Measurements from ENCODE around the gene SLC35F3.

The SLC35F3 gene

DNA sequence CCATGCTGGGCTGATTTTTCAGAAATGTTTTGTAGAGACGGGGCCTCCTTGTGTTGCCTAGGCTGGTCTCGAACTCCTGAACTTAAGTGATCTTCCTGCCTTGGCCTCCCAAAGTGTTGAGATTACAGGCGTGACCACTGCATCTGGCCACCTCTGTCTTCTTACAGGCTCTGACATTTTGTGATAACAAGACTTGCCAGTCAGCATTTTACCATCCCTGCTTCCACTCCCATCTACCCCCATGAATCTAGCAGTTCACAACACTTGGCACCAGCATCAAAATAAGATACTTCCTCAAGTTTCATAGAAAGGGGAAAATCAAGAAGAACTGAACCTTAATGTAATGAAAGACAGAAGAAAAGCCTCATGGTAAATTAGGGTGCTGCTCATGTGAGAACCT is 32.4 kb downstream of the SLC35F3 start:
- H3K27ac Mint-ChIP-seq: no peak overlapping the region
- TF ChIP-seq, protein P1, sequence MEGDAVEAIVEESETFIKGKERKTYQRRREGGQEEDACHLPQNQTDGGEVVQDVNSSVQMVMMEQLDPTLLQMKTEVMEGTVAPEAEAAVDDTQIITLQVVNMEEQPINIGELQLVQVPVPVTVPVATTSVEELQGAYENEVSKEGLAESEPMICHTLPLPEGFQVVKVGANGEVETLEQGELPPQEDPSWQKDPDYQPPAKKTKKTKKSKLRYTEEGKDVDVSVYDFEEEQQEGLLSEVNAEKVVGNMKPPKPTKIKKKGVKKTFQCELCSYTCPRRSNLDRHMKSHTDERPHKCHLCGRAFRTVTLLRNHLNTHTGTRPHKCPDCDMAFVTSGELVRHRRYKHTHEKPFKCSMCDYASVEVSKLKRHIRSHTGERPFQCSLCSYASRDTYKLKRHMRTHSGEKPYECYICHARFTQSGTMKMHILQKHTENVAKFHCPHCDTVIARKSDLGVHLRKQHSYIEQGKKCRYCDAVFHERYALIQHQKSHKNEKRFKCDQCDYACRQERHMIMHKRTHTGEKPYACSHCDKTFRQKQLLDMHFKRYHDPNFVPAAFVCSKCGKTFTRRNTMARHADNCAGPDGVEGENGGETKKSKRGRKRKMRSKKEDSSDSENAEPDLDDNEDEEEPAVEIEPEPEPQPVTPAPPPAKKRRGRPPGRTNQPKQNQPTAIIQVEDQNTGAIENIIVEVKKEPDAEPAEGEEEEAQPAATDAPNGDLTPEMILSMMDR (IDR thresholded peaks at IDR 0.05; ENCODE audit: unreplicated experiment in 3 of 3): no peak

GRCh38 chr1:233938476-233938875 is 34.0 kb downstream of the SLC35F3 start:
- no peaks in the 10 kb centered on the region for H3K4me1 Mint-ChIP-seq
- no peak overlapping the region for H3K27ac Mint-ChIP-seq
- TF ChIP-seq, protein P1 (IDR thresholded peaks at IDR 0.05; ENCODE audit: unreplicated experiment in 3 of 3): no peak
- peaks cover 37% of the 10 kb centered on the region for H3K27me3 Mint-ChIP-seq (ENCODE audit: low read depth)
- no peak overlapping the region for H3K4me3 Mint-ChIP-seq
- no peaks in the 10 kb centered on the region for H3K36me3 Mint-ChIP-seq (ENCODE audit: low read depth)
- H3K9me3 Mint-ChIP-seq: no peaks in the 10 kb centered on the region

More for the DNA sequence above, 32.4 kb downstream of the SLC35F3 start:
- Mint-ChIP-seq H3K9me3 (no peaks in the 10 kb centered on the region), H3K36me3 (ENCODE audit: low read depth) (no peaks in the 10 kb centered on the region), H3K4me1 (no peaks in the 10 kb centered on the region), H3K4me3 (no peak overlapping the region), H3K27me3 (ENCODE audit: low read depth) (peaks cover 35% of the 10 kb centered on the region)

DNA sequence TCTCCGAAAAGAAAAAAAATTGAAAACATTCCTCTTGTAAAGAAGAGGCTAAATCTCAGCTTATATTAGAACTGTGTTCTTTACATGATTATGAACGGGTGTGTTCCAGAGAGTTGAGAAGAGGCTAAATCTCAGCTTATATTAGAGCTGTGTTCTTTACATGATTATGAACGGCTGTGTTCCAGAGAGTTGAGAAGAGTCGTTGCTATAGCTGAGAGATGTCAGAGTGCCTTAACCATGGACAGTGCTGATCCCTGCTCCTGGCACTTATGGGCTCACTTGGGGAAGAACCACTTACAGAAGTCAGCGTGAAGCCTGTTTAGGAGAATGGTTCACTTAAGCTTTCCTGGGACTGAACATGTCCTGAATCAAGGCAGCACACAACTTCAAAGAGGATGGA is 35.0 kb downstream of the SLC35F3 start:
- H3K9me3 Mint-ChIP-seq: no peaks in the 10 kb centered on the region
- TF ChIP-seq, protein P1 (IDR thresholded peaks at IDR 0.05; ENCODE audit: unreplicated experiment in 3 of 3): no peak

DNA sequence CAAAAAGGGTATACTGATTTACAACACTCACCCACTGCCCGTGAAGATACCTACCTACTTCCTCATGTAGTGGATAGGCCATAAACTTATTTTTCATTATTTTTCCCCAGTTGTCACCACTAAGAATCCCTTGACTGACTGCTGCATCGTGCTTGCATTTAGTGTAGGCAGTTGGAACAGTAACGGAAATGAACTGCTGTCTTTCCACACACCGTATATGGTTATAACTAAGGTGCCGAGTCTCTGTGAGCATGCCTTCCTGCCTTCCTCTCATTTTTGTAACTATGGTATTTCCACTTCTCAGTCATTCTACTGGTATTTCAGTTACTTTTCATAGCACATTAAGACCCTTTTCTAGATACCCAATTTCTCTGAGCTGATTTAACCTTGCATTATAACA is 36.4 kb downstream of the SLC35F3 start:
- peaks cover 34% of the 10 kb centered on the region for H3K27me3 Mint-ChIP-seq (ENCODE audit: low read depth)
- no peak overlapping the region for H3K4me3 Mint-ChIP-seq
- no peaks in the 10 kb centered on the region for H3K36me3 Mint-ChIP-seq (ENCODE audit: low read depth)
- H3K4me1 Mint-ChIP-seq: no peaks in the 10 kb centered on the region
- no peak overlapping the region for H3K27ac Mint-ChIP-seq
- TF ChIP-seq, protein P1 (IDR thresholded peaks at IDR 0.05; ENCODE audit: unreplicated experiment in 3 of 3): no peak
- peaks cover 3% of the 10 kb centered on the region for H3K9me3 Mint-ChIP-seq

More for the DNA sequence above, 35.0 kb downstream of the SLC35F3 start:
- Mint-ChIP-seq H3K4me1 (no peaks in the 10 kb centered on the region), H3K27ac (no peak overlapping the region), H3K27me3 (ENCODE audit: low read depth) (peaks cover 34% of the 10 kb centered on the region), H3K4me3 (no peak overlapping the region), H3K36me3 (ENCODE audit: low read depth) (no peaks in the 10 kb centered on the region)

- Mint-ChIP-seq H3K4me1 (no peaks in the 10 kb centered on the region), H3K27ac (peak overlapping the region in 1 of 3 experiments; percentile 43), H3K9me3 (peaks cover 12% of the 10 kb centered on the region), H3K36me3 (ENCODE audit: low read depth) (no peaks in the 10 kb centered on the region), H3K4me3 (no peak overlapping the region), H3K27me3 (ENCODE audit: low read depth) (peaks cover 23% of the 10 kb centered on the region)
- TF ChIP-seq, protein P1 (IDR thresholded peaks at IDR 0.05; ENCODE audit: unreplicated experiment in 3 of 3): no peak
These were observed 40.1 kb downstream of the SLC35F3 start for GRCh38 chr1:233944601-233945000.

GRCh38 chr1:233945573-233945972 is 41.1 kb downstream of the SLC35F3 start:
- Mint-ChIP-seq H3K36me3 (ENCODE audit: low read depth) (no peaks in the 10 kb centered on the region), H3K4me3 (no peak overlapping the region), H3K9me3 (peaks cover 14% of the 10 kb centered on the region), H3K27ac (peak overlapping the region in 2 of 3 experiments; percentile 24 to 60), H3K4me1 (no peaks in the 10 kb centered on the region), H3K27me3 (ENCODE audit: low read depth) (peaks cover 20% of the 10 kb centered on the region)
- TF ChIP-seq, protein P1 (IDR thresholded peaks at IDR 0.05; ENCODE audit: unreplicated experiment in 3 of 3): no peak

All from nephron (organoid).